Tibial nerve (tissue), 4 donors: ENCODE measurements around the gene MIS18A. TPM values are rescaled to one million over a fixed set of nuclear protein-coding genes. Genes with fewer than 3 reads are reported as not detected.
A peak's percentile ranks its signal among the peaks of the same experiment; 100 is the strongest.
"Not testable (repeated sequence)": the region's sequence is repeated elsewhere in the genome, so short reads cannot be mapped to it uniquely, and the experiment has no call there.

ENCODE experiments used
- DNase-seq, 2 donors: peaks; one replicate each; pipeline ENCODE4 v3.0.0-alpha.2; 2019; ENCODE audit warnings: low spot score in 2 of 2
- H3K27ac ChIP-seq, 4 donors: fragments of 200-600 bp; sonication (generic) in 3 of 4; one replicate each; pipeline ENCODE4 v1.5.1; 2017 to 2019; ENCODE audit warnings: mild to moderate bottlenecking in 1 of 4
- H3K27me3 ChIP-seq, 2 donors: fragments of 200-600 bp; sonication (generic) in 1 of 2; one replicate each; pipeline versions ENCODE4 v1.5.1 to v1.6.0; 2017 to 2019
- H3K36me3 ChIP-seq, 3 donors: fragments of 200-600 bp; sonication (generic); one replicate each; pipeline ENCODE4 v1.5.1; 2018 to 2019
- H3K4me1 ChIP-seq, 4 donors: fragments of 200-600 bp; sonication (generic) in 3 of 4; one replicate each; pipeline ENCODE4 v1.5.1; 2017 to 2019
- H3K4me3 ChIP-seq, 4 donors: fragments of 200-600 bp; sonication (generic) in 3 of 4; one replicate each; pipeline ENCODE4 v1.5.1; 2017 to 2019; ENCODE audit warnings: mild to moderate bottlenecking in 1 of 4, moderate library complexity in 1 of 4
- H3K9me3 ChIP-seq, 4 donors: fragments of 200-600 bp; sonication (generic) in 3 of 4; one replicate each; pipeline ENCODE4 v1.5.1; 2017 to 2019
- EP300 ChIP-seq, 2 donors: sonication (generic); formaldehyde crosslinking; IDR thresholded peaks; one replicate each; pipeline ENCODE4 v1.6.1; 2017; ENCODE audit warnings: antibody characterized with exemption in 2 of 2, mild to moderate bottlenecking in 1 of 2
- POLR2A ChIP-seq, 2 donors: fragments of 450-650 bp; IDR thresholded peaks; one replicate each; pipeline ENCODE4 v1.6.1; 2017; ENCODE audit warnings: antibody characterized with exemption in 2 of 2, mild to moderate bottlenecking in 2 of 2, moderate library complexity in 2 of 2
- WGBS, 2 donors: methylation state at CpG; one replicate each; pipeline ENCODE4 v1.1.5; 2018; 5-methylcytosine and 5-hydroxymethylcytosine counted together
- total RNA-seq, 4 donors: library from RNA; depleted of rRNA; stranded (reverse); fragments of >200 nt; gene quantifications; one replicate each; pipeline ENCODE4 v1.1.0, GENCODE V29; 2016
- TF ChIP-seq, protein P1 (sequence below), 5 experiments: fragments of 200-600 bp in 3 of 5; fragments of 450-650 bp in 2 of 5; sonication (generic) in 3 of 5; IDR thresholded peaks; one replicate each; pipeline ENCODE4 v1.5.1; 2016 to 2019; ENCODE audit warnings: antibody characterized with exemption in 5 of 5, mild to moderate bottlenecking in 3 of 5, moderate library complexity in 2 of 5

MIS18A gene
- total RNA-seq, 4 donors from 2014 or later, result 4.0 to 9.3 (median 7.1) TPM

- no peak for DNase-seq
- Histone ChIP-seq H3K4me3 (no peak overlapping the region), H3K27ac (no peak overlapping the region), H3K9me3 (no peaks in the 10 kb centered on the region), H3K36me3 (peaks cover 0 to 17% (median 0%) of the 10 kb centered on the region in 3 donors), H3K4me1 (peaks cover 0 to 29% (median 12%) of the 10 kb centered on the region in 4 donors), H3K27me3 (no peaks in the 10 kb centered on the region)
- TF ChIP-seq, protein P1, sequence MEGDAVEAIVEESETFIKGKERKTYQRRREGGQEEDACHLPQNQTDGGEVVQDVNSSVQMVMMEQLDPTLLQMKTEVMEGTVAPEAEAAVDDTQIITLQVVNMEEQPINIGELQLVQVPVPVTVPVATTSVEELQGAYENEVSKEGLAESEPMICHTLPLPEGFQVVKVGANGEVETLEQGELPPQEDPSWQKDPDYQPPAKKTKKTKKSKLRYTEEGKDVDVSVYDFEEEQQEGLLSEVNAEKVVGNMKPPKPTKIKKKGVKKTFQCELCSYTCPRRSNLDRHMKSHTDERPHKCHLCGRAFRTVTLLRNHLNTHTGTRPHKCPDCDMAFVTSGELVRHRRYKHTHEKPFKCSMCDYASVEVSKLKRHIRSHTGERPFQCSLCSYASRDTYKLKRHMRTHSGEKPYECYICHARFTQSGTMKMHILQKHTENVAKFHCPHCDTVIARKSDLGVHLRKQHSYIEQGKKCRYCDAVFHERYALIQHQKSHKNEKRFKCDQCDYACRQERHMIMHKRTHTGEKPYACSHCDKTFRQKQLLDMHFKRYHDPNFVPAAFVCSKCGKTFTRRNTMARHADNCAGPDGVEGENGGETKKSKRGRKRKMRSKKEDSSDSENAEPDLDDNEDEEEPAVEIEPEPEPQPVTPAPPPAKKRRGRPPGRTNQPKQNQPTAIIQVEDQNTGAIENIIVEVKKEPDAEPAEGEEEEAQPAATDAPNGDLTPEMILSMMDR (IDR thresholded peaks at IDR 0.05), result no peak
- TF ChIP-seq EP300 (IDR thresholded peaks at IDR 0.05) (no peak), POLR2A (IDR thresholded peaks at IDR 0.05) (no peak)
- WGBS, 2 donors, result 92% methylated on average over 4 of the region's 4 CpGs
Measured at GRCh38 chr21:32276671-32277070, 2.2 kb downstream of the MIS18A start.

DNA sequence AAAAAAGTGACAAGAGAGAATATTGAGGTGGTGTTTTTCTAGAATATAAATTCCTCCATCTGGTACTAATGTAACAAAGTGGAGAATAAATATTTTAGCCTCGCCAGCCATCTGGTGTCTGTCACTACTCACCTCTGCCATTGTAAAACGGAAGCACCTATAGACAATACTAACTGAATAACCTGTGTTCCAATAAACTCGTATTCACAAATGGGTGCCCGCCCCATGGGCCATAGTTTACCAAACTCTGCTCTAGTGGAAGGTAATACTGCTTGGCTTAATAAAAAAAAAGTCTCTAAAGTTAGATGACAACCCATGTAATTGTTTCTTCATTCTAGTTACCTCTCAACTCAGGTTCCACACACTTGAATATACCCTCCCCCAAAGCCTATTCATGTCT is 8.1 kb downstream of the MIS18A start:
- WGBS, 2 donors, result 73 to 83% methylated on average over 4 of the region's 4 CpGs
- no peak for DNase-seq
- TF ChIP-seq EP300 (IDR thresholded peaks at IDR 0.05) (no peak), POLR2A (IDR thresholded peaks at IDR 0.05) (no peak)
- TF ChIP-seq, protein P1 (IDR thresholded peaks at IDR 0.05), result no peak
- Histone ChIP-seq H3K4me1 (no peaks in the 10 kb centered on the region), H3K36me3 (peaks cover 0 to 58% (median 5%) of the 10 kb centered on the region in 3 donors), H3K9me3 (no peaks in the 10 kb centered on the region), H3K27ac (no peak overlapping the region), H3K27me3 (no peaks in the 10 kb centered on the region), H3K4me3 (no peak overlapping the region)

GRCh38 chr21:32265321-32265720 is 13.5 kb downstream of the MIS18A start:
- not testable (repeated sequence) for H3K4me1 ChIP-seq, H3K9me3 ChIP-seq, H3K27me3 ChIP-seq, H3K4me3 ChIP-seq, DNase-seq
- WGBS, 2 donors, result 93% methylated on average over 14 of the region's 23 CpGs; no CpG with 5 or more reads in 1 of the 2 donors
- H3K27ac ChIP-seq, result peak overlapping the region in 2 of 4 donors; percentile 13 to 48
- H3K36me3 ChIP-seq, result peaks cover 0 to 36% (median 5%) of the 10 kb centered on the region in 3 donors

- TF ChIP-seq, protein P1 (IDR thresholded peaks at IDR 0.05), result no peak
- TF ChIP-seq EP300 (IDR thresholded peaks at IDR 0.05), result no peak
- TF ChIP-seq POLR2A (IDR thresholded peaks at IDR 0.05), result no peak
- Histone ChIP-seq H3K9me3 (no peaks in the 10 kb centered on the region), H3K4me1 (peaks cover 0 to 16% (median 0%) of the 10 kb centered on the region in 4 donors), H3K4me3 (no peak overlapping the region), H3K27ac (no peak overlapping the region), H3K27me3 (no peaks in the 10 kb centered on the region), H3K36me3 (peaks cover 0 to 7% (median 0%) of the 10 kb centered on the region in 3 donors)
- 91 to 92% methylated on average over 5 of the region's 5 CpGs for WGBS, 2 donors
- DNase-seq, result no peak
Measured at GRCh38 chr21:32261929-32262328, 16.9 kb downstream of the MIS18A start.

DNA sequence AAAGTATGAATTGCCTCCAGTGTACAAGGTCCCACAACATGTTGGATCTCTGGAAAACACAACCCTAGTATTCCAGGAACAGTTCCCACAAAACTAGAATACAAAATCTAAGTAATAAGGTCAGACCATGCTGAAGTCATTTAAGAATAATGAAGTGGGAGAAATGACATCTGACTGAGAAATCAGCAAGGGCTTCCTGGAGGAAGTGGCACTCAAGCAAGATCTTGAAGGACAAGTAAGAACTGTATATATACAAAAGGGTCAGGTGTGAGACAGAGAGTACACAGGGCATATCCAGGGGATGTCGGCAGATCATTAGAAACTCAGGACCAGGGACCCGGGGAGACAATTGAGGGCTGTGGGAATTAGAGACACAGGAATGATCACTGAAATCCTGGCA is 18.7 kb downstream of the MIS18A start:
- Histone ChIP-seq H3K4me1 (peaks cover 0 to 25% (median 4%) of the 10 kb centered on the region in 4 donors), H3K4me3 (no peak overlapping the region), H3K36me3 (no peaks in the 10 kb centered on the region), H3K9me3 (no peaks in the 10 kb centered on the region), H3K27me3 (no peaks in the 10 kb centered on the region), H3K27ac (no peak overlapping the region)
- WGBS, 2 donors, result 82 to 85% methylated on average over 2 of the region's 2 CpGs
- no peak for DNase-seq
- TF ChIP-seq, protein P1 (IDR thresholded peaks at IDR 0.05), result no peak
- TF ChIP-seq EP300 (IDR thresholded peaks at IDR 0.05) (no peak), POLR2A (IDR thresholded peaks at IDR 0.05) (no peak)

DNA sequence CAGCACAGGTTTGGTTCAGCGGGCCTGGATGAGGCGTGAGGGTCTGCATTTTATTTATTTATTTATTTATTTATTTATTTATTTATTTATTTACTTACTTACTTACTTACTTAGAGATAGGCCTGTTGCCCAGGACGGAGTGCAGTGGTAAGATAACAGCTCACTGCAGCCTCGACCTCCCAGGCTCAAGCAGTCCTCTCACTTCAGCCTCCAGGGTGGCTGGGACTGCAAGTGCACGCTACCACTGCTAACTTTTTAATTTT is 20.1 kb downstream of the MIS18A start:
- 88 to 93% methylated on average over 5 of the region's 5 CpGs for WGBS, 2 donors
- not testable (repeated sequence) for H3K36me3 ChIP-seq, H3K4me3 ChIP-seq, H3K9me3 ChIP-seq, H3K27me3 ChIP-seq, DNase-seq, H3K27ac ChIP-seq
- peaks cover 0 to 25% (median 4%) of the 10 kb centered on the region in 4 donors for H3K4me1 ChIP-seq
